Fibroblast of lung (primary cell): Measurements from ENCODE around the gene C5orf63. TPM values are rescaled to one million over a fixed set of nuclear protein-coding genes. Genes with fewer than 3 reads are reported as not detected.

ENCODE experiments used
- DNase-seq, 2 donors: peaks; one replicate each; pipeline versions ENCODE4 v3.0.0 to v3.0.0-alpha.2; 2010; ENCODE audit warnings: low read depth in 2 of 2
- H2AFZ ChIP-seq: 2 replicates; pipeline ENCODE4 v1.5.1; 2012; ENCODE audit warnings: low read length, control low read depth, inconsistent platforms
- H3K27ac ChIP-seq: 2 replicates; pipeline ENCODE4 v1.5.1; 2011; ENCODE audit warnings: low read length, control low read depth; ENCODE audit not compliant: insufficient read depth
- H3K27me3 ChIP-seq: 2 replicates; pipeline ENCODE4 v1.5.1; 2011; ENCODE audit warnings: mild to moderate bottlenecking, low read length; ENCODE audit not compliant: control insufficient read depth, insufficient read depth
- H3K36me3 ChIP-seq: 2 replicates; pipeline ENCODE4 v1.5.1; 2011; ENCODE audit warnings: low read length; ENCODE audit not compliant: control insufficient read depth, insufficient read depth
- H3K4me1 ChIP-seq: 2 replicates; pipeline ENCODE4 v1.5.1; 2011; ENCODE audit warnings: low read length; ENCODE audit not compliant: control insufficient read depth, insufficient read depth; ENCODE audit errors: extremely low read depth
- H3K4me2 ChIP-seq: 2 replicates; pipeline ENCODE4 v1.5.1; 2011; ENCODE audit warnings: low read length, control low read depth; ENCODE audit not compliant: insufficient read depth; ENCODE audit errors: extremely low read depth
- H3K4me3 ChIP-seq, 4 experiments: fragments of 200-600 bp in 1 of 4; sonication (generic) in 1 of 4; replicated peaks in 1 of 4; 2 replicates each; pipeline ENCODE4 v1.5.1; 2011 to 2016; ENCODE audit warnings: low read length in 4 of 4, low read depth in 3 of 4, mild to moderate bottlenecking in 3 of 4, control low read depth in 2 of 4, inconsistent platforms in 1 of 4, mixed read lengths in 1 of 4; ENCODE audit not compliant: insufficient read depth in 1 of 4; ENCODE audit errors: control extremely low read depth in 1 of 4
- H3K79me2 ChIP-seq: 2 replicates; pipeline ENCODE4 v1.5.1; 2012; ENCODE audit warnings: mild to moderate bottlenecking, low read length, inconsistent platforms; ENCODE audit not compliant: control insufficient read depth, insufficient read depth
- H3K9ac ChIP-seq: 2 replicates; pipeline ENCODE4 v1.5.1; 2011; ENCODE audit warnings: mild to moderate bottlenecking, low read length, control low read depth; ENCODE audit not compliant: insufficient read depth
- H3K9me3 ChIP-seq: 2 replicates; pipeline ENCODE4 v1.5.1; 2012; ENCODE audit warnings: low read depth, low read length; ENCODE audit not compliant: control insufficient read depth, insufficient read depth
- H4K20me1 ChIP-seq: 2 replicates; pipeline ENCODE4 v1.5.1; 2011; ENCODE audit warnings: low read length; ENCODE audit not compliant: control insufficient read depth, insufficient read depth; ENCODE audit errors: extremely low read depth
- EZH2 ChIP-seq: IDR thresholded peaks from 2 replicates; pipeline ENCODE4 v1.5.1; 2012; ENCODE audit warnings: low read length, control low read depth, mild to moderate bottlenecking; ENCODE audit errors: missing control alignments
- polyA plus RNA-seq, 2 donors: library from polyadenylated mRNA; depleted of rRNA in 1 of 2; stranded (reverse) in 1 of 2; unstranded in 1 of 2; fragments of >200 nt; gene quantifications; 2 replicates each; pipeline ENCODE4 v1.2.1, GENCODE V29; 2011 to 2012; ENCODE audit warnings: missing spikeins in 1 of 2
- total RNA-seq: library from RNA; depleted of rRNA; stranded (reverse); fragments of >200 nt; gene quantifications from 2 replicates; pipeline ENCODE4 v1.2.1, GENCODE V29; 2014
- TF ChIP-seq, protein P1 (sequence below), 2 donors: IDR thresholded peaks in 1 of 2; conservative IDR thresholded peaks in 1 of 2; 1 replicate in 1 of 2; 2 replicates in 1 of 2; pipeline ENCODE4 v1.5.1; 2011 to 2012; ENCODE audit warnings: low read length in 2 of 2, control low read depth in 1 of 2, inconsistent platforms in 1 of 2, low read depth in 1 of 2, mild to moderate bottlenecking in 1 of 2

Gene C5orf63
- total and polyA plus RNA-seq, 2 donors (not counting 1 experiment from before 2014, with no cell fraction given): 2.9 to 4.0 TPM

DNA sequence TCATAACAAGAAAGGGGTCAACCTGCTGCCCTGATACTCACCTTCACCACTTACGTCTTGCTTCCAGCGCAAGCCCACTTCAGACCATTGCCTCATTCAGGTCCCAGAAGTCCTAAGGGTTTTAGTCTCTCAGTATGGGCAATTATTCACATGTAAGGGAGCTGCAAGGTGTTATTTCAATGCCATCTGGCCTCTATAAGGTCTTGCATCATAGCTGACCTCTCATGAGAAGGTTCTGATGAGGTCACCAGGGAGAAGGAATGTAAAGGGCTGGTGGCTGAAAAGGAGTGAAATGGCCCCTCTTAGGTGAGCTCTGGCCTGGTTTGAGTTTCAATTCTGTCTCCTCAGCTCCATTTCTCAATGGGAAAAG, 41.5 kb downstream of the C5orf63 start:
- no peak for DNase-seq
- Histone ChIP-seq H3K9me3 (no peaks in the 10 kb centered on the region), H2AFZ (no peak overlapping the region), H3K36me3 (no peaks in the 10 kb centered on the region), H3K4me1 (peaks cover 2% of the 10 kb centered on the region), H3K27ac (no peak overlapping the region), H3K27me3 (no peaks in the 10 kb centered on the region), H4K20me1 (no peaks in the 10 kb centered on the region), H3K4me3 (no peak overlapping the region), H3K9ac (no peak overlapping the region), H3K4me2 (no peak overlapping the region), H3K79me2 (peaks cover 13% of the 10 kb centered on the region)
- TF ChIP-seq EZH2: no peak
- TF ChIP-seq, protein P1, sequence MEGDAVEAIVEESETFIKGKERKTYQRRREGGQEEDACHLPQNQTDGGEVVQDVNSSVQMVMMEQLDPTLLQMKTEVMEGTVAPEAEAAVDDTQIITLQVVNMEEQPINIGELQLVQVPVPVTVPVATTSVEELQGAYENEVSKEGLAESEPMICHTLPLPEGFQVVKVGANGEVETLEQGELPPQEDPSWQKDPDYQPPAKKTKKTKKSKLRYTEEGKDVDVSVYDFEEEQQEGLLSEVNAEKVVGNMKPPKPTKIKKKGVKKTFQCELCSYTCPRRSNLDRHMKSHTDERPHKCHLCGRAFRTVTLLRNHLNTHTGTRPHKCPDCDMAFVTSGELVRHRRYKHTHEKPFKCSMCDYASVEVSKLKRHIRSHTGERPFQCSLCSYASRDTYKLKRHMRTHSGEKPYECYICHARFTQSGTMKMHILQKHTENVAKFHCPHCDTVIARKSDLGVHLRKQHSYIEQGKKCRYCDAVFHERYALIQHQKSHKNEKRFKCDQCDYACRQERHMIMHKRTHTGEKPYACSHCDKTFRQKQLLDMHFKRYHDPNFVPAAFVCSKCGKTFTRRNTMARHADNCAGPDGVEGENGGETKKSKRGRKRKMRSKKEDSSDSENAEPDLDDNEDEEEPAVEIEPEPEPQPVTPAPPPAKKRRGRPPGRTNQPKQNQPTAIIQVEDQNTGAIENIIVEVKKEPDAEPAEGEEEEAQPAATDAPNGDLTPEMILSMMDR (conservative IDR thresholded peaks at IDR 0.05 in 1 of 2, IDR thresholded peaks at IDR 0.05 in 1 of 2; ENCODE audit: low read depth in 1 of 2, low read length in 2 of 2): no peak

DNA sequence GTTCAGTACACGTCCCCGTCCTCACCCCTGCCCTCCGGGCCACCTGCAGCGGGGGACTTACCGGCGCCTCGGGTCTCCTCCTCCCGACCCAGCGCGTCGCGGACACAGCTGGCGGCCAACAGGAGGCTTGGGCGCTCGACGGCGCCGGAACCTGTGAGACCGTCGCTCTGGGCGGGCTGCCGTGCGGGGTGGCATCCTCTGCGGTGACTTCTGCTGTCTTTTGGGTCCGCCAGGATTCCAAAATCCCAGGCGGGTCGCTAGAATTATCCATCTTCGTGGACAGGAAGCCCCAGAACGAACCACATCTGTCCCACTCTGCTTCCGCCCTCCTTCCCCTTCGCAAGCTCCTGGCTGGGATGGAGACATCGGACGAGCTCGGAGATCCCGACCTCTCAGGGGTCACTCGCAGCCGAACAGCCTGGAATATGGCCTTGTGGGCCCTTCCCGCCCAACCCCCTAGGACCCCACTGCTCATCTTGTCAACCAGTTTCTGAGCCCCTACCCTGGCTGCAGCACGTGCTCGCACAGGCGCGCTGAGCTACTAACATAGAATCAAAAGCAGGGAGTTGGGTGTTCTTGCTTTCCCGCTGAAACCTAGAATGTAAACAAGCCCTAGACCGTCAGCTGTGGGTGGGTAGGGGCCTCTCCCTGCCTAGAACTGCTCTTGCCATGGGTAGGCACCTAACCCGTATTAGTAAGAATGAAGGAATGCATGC, 42.0 kb downstream of the C5orf63 start:
- H3K9ac ChIP-seq: peak overlapping the region; percentile 59
- H3K4me3 ChIP-seq: peak overlapping the region; percentile 64 to 97 (median 80)
- H3K4me2 ChIP-seq: peak overlapping the region; percentile 96
- no peaks in the 10 kb centered on the region for H3K9me3 ChIP-seq
- peak overlapping the region; percentile 50 for H3K27ac ChIP-seq
- DNase-seq: peak in 1 of 2 donors; percentile 7
- H3K27me3 ChIP-seq: no peaks in the 10 kb centered on the region
- no peak for TF ChIP-seq EZH2
- TF ChIP-seq, protein P1 (conservative IDR thresholded peaks at IDR 0.05 in 1 of 2, IDR thresholded peaks at IDR 0.05 in 1 of 2; ENCODE audit: low read depth in 1 of 2, low read length in 2 of 2): no peak
- no peaks in the 10 kb centered on the region for H3K36me3 ChIP-seq
- no peaks in the 10 kb centered on the region for H4K20me1 ChIP-seq
- peaks cover 13% of the 10 kb centered on the region for H3K79me2 ChIP-seq
- H3K4me1 ChIP-seq: peaks cover 2% of the 10 kb centered on the region
- H2AFZ ChIP-seq: peak overlapping the region; percentile 80

DNA sequence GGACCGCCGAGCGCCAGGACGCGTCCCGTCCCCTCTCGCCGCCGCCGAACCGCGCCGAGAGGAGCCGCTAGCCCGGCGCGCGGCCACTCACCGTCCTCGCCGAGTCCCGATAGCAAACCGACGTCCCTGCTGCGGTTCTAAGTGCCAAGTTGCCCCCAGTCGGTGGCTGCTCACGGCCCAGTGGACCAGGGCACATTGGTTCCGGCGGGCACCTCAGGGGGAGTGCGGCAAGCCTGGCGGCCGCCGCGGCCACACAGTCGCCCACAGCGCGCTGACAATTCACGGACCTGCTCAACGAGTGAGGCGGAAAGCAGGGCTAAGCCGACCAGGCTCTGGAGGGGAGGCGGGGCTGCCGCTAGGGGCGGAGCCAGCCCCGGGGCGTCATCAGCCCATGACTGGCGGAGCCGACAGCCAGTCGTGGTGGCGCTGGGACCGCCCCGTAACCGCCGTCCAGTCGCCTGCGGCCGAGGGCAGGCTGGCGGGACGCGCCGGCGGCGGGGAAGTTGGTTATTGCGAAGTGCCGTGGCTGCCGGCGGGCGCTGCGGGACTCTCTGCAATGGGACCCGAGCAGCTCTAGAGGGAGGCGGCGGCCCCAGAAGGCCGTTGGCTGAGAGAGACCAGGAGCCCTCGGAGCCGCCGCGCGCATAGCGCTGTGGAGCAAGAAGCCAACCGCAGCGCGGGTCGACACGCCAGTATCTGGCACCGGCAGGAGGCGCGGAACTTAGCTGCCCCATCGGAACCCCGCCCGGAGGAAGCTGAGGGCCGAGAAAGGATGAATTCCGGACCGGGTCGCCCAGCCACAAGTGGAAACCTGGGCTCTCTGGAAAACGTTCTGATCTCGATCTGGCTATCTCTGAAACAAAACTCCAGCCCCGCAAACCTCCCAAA, 42.8 kb downstream of the C5orf63 start, which contains the start of gene MARCHF3:
Gene MARCHF3 (minus strand): TSS at position 300 of the 888 bp plus-strand sequence. CDS start 112,387 bp downstream, outside the sequence.
- peak; percentile 94 to 95 for DNase-seq
- peaks cover 13% of the 10 kb centered on the region for H3K79me2 ChIP-seq
- no peaks in the 10 kb centered on the region for H3K9me3 ChIP-seq
- no peaks in the 10 kb centered on the region for H4K20me1 ChIP-seq
- H3K27me3 ChIP-seq: no peaks in the 10 kb centered on the region
- peak within 1 kb of the TSS; percentile 79 to 97 (median 87) for H3K4me3 ChIP-seq
- H3K9ac ChIP-seq: peak within 1 kb of the TSS; percentile 87
- TF ChIP-seq, protein P1 (conservative IDR thresholded peaks at IDR 0.05 in 1 of 2, IDR thresholded peaks at IDR 0.05 in 1 of 2; ENCODE audit: low read depth in 1 of 2, low read length in 2 of 2): peak in 1 of 2 donors; percentile 32
- no peak for TF ChIP-seq EZH2
- peak within 1 kb of the TSS; percentile 95 for H2AFZ ChIP-seq
- H3K4me1 ChIP-seq: peaks cover 2% of the 10 kb centered on the region
- no peaks in the 10 kb centered on the region for H3K36me3 ChIP-seq
- H3K27ac ChIP-seq: peak within 1 kb of the TSS; percentile 86
- peak within 1 kb of the TSS; percentile 96 for H3K4me2 ChIP-seq
